Measurements from ENCODE around the gene WT1. TPM values are rescaled to one million over a fixed set of nuclear protein-coding genes. Genes with fewer than 3 reads are reported as not detected.

The WT1 gene
- total RNA-seq, 4 donors from 2014 or later: 0.52 to 2.7 (median 1.6) TPM; not detected in 1

DNA sequence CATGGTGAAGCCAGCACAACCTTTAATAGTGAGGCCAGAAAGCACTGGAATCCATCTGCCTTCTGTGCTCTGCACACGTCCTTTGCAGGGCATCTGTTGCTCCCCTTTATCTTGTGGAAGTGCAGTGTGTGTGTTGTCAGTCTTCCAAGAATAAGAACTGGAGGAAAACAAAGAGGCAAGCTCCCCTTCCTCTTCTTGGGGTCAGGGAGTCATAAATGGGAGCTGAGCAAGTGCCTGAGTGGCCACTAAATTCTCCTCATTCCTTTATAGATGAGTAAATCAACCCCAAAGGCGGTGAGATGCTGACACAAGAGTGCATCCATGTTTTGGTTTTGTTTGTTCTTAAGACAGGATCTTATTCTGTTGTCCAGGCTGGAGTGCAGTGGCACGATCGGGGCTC, 38.3 kb downstream of the WT1 start:
- Histone ChIP-seq H3K36me3 (no peaks in the 10 kb centered on the region), H3K9me3 (no peaks in the 10 kb centered on the region), H3K27ac (no peak overlapping the region), H3K4me3 (no peak overlapping the region), H3K4me1 (no peaks in the 10 kb centered on the region), H3K27me3 (peaks cover 56% of the 10 kb centered on the region)
- ATAC-seq: no peak
- TF ChIP-seq POLR2A (IDR thresholded peaks at IDR 0.05) (no peak), EP300 (IDR thresholded peaks at IDR 0.05) (no peak), POLR2AphosphoS5 (IDR thresholded peaks at IDR 0.05) (no peak), CTCF (IDR thresholded peaks at IDR 0.05) (no peak)
- WGBS, 2 donors (ENCODE audit: low coverage in 1 of 2): 70 to 73% methylated on average over 4 of the region's 4 CpGs

GRCh38 chr11:32396331-32396730, 39.0 kb downstream of the WT1 start:
- no peak overlapping the region for H3K27ac ChIP-seq
- H3K36me3 ChIP-seq: no peaks in the 10 kb centered on the region
- no peaks in the 10 kb centered on the region for H3K4me1 ChIP-seq
- H3K27me3 ChIP-seq: peaks cover 51% of the 10 kb centered on the region
- H3K4me3 ChIP-seq: no peak overlapping the region
- no peak for ATAC-seq
- no peak for TF ChIP-seq POLR2AphosphoS5 (IDR thresholded peaks at IDR 0.05)
- no peak for TF ChIP-seq CTCF (IDR thresholded peaks at IDR 0.05)
- TF ChIP-seq POLR2A (IDR thresholded peaks at IDR 0.05): no peak
- no peak for TF ChIP-seq EP300 (IDR thresholded peaks at IDR 0.05)
- no peaks in the 10 kb centered on the region for H3K9me3 ChIP-seq
- WGBS, 2 donors (ENCODE audit: low coverage in 1 of 2): 85% methylated on average over 7 of the region's 7 CpGs; no CpG with 5 or more reads in 1 of the 2 donors

DNA sequence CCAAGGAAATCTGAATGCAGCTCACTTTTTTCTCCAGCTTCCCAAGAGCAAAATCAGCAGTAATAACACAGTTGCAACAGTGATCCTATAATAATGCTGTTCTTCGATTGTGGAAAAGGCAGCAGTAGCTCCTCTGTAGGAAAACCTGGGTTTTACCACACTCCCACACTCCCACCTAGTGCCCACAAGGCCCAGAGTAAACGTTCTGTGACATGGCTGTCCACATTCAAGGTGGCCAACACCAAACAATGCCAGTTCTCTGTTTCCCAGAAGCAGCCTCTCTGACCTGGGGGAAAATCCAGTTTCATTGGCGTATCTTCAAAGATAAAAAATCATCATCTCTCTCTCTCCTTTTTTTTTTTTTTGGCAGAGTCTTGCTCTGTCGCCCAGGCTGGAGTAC, 40.2 kb downstream of the WT1 start:
- no peak overlapping the region for H3K4me3 ChIP-seq
- no peak for ATAC-seq
- no peaks in the 10 kb centered on the region for H3K4me1 ChIP-seq
- H3K27ac ChIP-seq: no peak overlapping the region
- H3K27me3 ChIP-seq: peaks cover 40% of the 10 kb centered on the region
- TF ChIP-seq POLR2A (IDR thresholded peaks at IDR 0.05) (no peak), CTCF (IDR thresholded peaks at IDR 0.05) (no peak), POLR2AphosphoS5 (IDR thresholded peaks at IDR 0.05) (no peak), EP300 (IDR thresholded peaks at IDR 0.05) (no peak)
- no peaks in the 10 kb centered on the region for H3K9me3 ChIP-seq
- H3K36me3 ChIP-seq: no peaks in the 10 kb centered on the region
- WGBS, 2 donors (ENCODE audit: low coverage in 1 of 2): 56 to 58% methylated on average over 3 to 4 of the region's 4 CpGs

DNA sequence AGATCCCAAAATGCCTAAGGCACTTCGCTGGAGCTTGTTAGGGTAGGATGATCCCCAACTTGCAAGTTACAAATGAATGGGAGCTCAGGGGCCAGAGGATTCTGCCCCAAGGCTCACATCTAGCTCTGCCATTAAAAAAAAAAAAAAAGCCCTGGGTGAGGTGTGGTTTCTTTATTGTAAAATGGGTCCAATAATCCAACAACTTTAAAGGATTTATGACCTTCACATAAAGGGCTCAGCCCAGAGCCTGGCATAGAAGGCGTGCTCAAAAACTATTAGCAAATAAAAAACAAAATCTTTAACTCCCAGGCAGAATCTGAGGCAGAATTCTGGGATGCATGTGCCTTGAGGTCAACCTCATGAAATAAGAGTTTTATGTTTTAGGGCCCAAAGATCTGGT, 42.5 kb downstream of the WT1 start:
- ATAC-seq: no peak
- no peak overlapping the region for H3K27ac ChIP-seq

More for the DNA sequence above, 42.5 kb downstream of the WT1 start:
- H3K9me3 ChIP-seq: no peaks in the 10 kb centered on the region
- TF ChIP-seq POLR2AphosphoS5 (IDR thresholded peaks at IDR 0.05) (no peak), CTCF (IDR thresholded peaks at IDR 0.05) (no peak), POLR2A (IDR thresholded peaks at IDR 0.05) (no peak), EP300 (IDR thresholded peaks at IDR 0.05) (no peak)
- H3K4me1 ChIP-seq: no peaks in the 10 kb centered on the region
- H3K36me3 ChIP-seq: no peaks in the 10 kb centered on the region
- no peak overlapping the region for H3K4me3 ChIP-seq
- WGBS, 2 donors (ENCODE audit: low coverage in 1 of 2): 93% methylated on average over 1 of the region's 2 CpGs; no CpG with 5 or more reads in 1 of the 2 donors
- H3K27me3 ChIP-seq: peaks cover 20% of the 10 kb centered on the region

Data from gastroesophageal sphincter (tissue), 4 donors.